Inferior parietal cortex (tissue), 1 donor: ENCODE measurements around the gene FRMD5.
"Not testable (repeated sequence)": the region's sequence is repeated elsewhere in the genome, so short reads cannot be mapped to it uniquely, and the experiment has no call there.

ENCODE experiments used
- DNase-seq: peaks from one replicate; pipeline ENCODE4 v3.0.0-alpha.2; 2016; ENCODE audit errors: extremely low spot score

FRMD5 gene

GRCh38 chr15:43889042-43889441 is 306.0 kb downstream of the FRMD5 start:
- no peak for DNase-seq

- no peak for DNase-seq
These were observed 307.2 kb downstream of the FRMD5 start for GRCh38 chr15:43887901-43888300.

- no peak for DNase-seq
These were observed 308.5 kb downstream of the FRMD5 start for GRCh38 chr15:43886558-43886957.

- DNase-seq = no peak
These were observed 311.5 kb downstream of the FRMD5 start for GRCh38 chr15:43883571-43883970.

- no peak for DNase-seq
These were observed 313.1 kb downstream of the FRMD5 start for GRCh38 chr15:43881944-43882343.

GRCh38 chr15:43881245-43881644 is 313.8 kb downstream of the FRMD5 start:
- DNase-seq = no peak

- DNase-seq = no peak
These were observed 314.5 kb downstream of the FRMD5 start for GRCh38 chr15:43880406-43881194.

GRCh38 chr15:43879386-43880355 is 315.4 kb downstream of the FRMD5 start:
- no peak for DNase-seq

- no peak for DNase-seq
These were observed 316.6 kb downstream of the FRMD5 start for GRCh38 chr15:43878446-43878845.

GRCh38 chr15:43877371-43877770 is 317.7 kb downstream of the FRMD5 start:
- DNase-seq = no peak

GRCh38 chr15:43876872-43877271 is 318.2 kb downstream of the FRMD5 start:
- DNase-seq = no peak

- no peak for DNase-seq
These were observed 321.4 kb downstream of the FRMD5 start for GRCh38 chr15:43873651-43874050.

- peak; percentile 89 for DNase-seq
These were observed 322.6 kb downstream of the FRMD5 start for GRCh38 chr15:43872416-43873020.

- DNase-seq = no peak
These were observed 323.2 kb downstream of the FRMD5 start for GRCh38 chr15:43871835-43872234.

- DNase-seq = no peak
These were observed 326.7 kb downstream of the FRMD5 start for GRCh38 chr15:43868406-43868805.

GRCh38 chr15:43867096-43867495 is 328.0 kb downstream of the FRMD5 start:
- no peak for DNase-seq

GRCh38 chr15:43866636-43867035 is 328.4 kb downstream of the FRMD5 start:
- not testable (repeated sequence) for DNase-seq

- no peak for DNase-seq
These were observed 335.5 kb downstream of the FRMD5 start for GRCh38 chr15:43859546-43859945.

- no peak for DNase-seq
These were observed 340.3 kb downstream of the FRMD5 start for GRCh38 chr15:43854801-43855200.

GRCh38 chr15:43852607-43853006 is 342.5 kb downstream of the FRMD5 start:
- no peak for DNase-seq

GRCh38 chr15:43851251-43851650 is 343.8 kb downstream of the FRMD5 start:
- no peak for DNase-seq

GRCh38 chr15:43845421-43845820 is 349.6 kb downstream of the FRMD5 start:
- DNase-seq = no peak
